ENCODE data around the gene CXCL6.

The CXCL6 gene

DNA sequence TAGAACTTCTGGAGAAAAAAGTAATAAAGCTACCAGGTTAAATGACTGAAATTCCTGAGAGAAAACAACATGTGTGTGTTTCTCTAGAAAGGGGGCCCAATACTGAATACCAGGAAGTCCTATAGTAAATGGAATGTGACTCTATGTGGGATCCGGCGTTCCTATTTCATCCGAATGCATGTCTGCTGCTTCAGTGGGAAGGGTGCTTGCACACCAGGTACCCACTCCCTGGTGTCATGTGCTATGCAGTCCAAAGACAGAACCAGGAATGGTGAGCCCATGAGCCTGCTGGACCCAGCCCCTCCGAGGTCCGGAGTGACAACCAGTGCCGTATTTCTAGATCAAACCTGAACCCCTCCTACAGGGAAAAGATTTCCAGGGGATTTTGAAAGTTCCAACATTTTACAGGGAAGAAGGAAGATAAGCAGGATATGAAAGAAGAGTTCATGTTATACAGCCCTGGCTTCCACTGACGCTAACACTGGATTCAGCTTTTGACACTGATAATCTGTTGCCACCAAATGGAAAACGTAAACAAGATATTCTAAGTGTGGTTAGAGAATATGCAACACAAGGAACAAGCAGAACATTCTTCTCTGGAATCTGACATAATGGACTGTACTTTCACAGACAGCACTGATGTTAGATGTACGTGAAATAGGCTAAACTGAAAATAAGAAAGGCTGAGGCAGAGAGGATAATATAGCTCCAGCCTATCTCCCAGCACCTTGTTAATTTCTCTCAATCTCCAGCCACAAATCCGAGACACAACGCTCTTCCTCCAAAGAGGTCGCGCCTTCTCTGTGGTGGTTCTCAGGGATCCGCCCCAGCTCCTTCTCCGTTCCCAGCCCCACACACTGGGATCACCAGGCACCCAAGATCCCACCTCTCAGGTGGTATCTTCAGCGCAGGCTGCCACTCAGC lies 32.0 kb downstream of the CXCL6 start:
- peak overlapping the region; percentile 68 to 71 for H3K4me3 ChIP-seq (replicated peaks in 1 of 2; ENCODE audit: low read depth in 2 of 2, low read length in 2 of 2)
- TF ChIP-seq, protein P1, sequence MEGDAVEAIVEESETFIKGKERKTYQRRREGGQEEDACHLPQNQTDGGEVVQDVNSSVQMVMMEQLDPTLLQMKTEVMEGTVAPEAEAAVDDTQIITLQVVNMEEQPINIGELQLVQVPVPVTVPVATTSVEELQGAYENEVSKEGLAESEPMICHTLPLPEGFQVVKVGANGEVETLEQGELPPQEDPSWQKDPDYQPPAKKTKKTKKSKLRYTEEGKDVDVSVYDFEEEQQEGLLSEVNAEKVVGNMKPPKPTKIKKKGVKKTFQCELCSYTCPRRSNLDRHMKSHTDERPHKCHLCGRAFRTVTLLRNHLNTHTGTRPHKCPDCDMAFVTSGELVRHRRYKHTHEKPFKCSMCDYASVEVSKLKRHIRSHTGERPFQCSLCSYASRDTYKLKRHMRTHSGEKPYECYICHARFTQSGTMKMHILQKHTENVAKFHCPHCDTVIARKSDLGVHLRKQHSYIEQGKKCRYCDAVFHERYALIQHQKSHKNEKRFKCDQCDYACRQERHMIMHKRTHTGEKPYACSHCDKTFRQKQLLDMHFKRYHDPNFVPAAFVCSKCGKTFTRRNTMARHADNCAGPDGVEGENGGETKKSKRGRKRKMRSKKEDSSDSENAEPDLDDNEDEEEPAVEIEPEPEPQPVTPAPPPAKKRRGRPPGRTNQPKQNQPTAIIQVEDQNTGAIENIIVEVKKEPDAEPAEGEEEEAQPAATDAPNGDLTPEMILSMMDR (IDR thresholded peaks at IDR 0.05; ENCODE audit: low read depth, low read length): no peak
- peak in 1 of 2 donors; percentile 45 for DNase-seq (ENCODE audit: low read depth in 2 of 2)

DNA sequence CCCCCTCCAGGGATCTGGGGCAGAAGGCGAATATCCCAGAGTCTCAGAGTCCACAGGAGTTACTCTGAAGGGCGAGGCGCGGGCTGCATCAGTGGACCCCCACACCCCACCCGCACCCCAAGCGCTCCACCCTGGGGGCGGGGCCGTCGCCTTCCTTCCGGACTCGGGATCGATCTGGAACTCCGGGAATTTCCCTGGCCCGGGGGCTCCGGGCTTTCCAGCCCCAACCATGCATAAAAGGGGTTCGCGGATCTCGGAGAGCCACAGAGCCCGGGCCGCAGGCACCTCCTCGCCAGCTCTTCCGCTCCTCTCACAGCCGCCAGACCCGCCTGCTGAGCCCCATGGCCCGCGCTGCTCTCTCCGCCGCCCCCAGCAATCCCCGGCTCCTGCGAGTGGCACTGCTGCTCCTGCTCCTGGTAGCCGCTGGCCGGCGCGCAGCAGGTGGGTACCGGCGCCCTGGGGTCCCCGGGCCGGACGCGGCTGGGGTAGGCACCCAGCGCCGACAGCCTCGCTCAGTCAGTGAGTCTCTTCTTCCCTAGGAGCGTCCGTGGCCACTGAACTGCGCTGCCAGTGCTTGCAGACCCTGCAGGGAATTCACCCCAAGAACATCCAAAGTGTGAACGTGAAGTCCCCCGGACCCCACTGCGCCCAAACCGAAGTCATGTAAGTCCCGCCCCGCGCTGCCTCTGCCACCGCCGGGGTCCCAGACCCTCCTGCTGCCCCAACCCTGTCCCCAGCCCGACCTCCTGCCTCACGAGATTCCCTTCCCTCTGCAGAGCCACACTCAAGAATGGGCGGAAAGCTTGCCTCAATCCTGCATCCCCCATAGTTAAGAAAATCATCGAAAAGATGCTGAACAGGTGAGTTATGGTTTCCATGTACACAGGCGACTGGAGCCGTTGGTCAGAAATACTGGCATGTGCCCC lies 32.9 kb downstream of the CXCL6 start, which contains the start of gene CXCL1:
CXCL1 (plus strand) TSS at position 264 of the 926 bp plus-strand sequence; CDS start at position 342, 78 bp downstream.
- H3K4me3 ChIP-seq (replicated peaks in 1 of 2; ENCODE audit: low read depth in 2 of 2, low read length in 2 of 2): peak within 1 kb of the TSS; percentile 68 to 71
- TF ChIP-seq, protein P1 (IDR thresholded peaks at IDR 0.05; ENCODE audit: low read depth, low read length): no peak
- DNase-seq (ENCODE audit: low read depth in 2 of 2): peak; percentile 67 to 91

DNA sequence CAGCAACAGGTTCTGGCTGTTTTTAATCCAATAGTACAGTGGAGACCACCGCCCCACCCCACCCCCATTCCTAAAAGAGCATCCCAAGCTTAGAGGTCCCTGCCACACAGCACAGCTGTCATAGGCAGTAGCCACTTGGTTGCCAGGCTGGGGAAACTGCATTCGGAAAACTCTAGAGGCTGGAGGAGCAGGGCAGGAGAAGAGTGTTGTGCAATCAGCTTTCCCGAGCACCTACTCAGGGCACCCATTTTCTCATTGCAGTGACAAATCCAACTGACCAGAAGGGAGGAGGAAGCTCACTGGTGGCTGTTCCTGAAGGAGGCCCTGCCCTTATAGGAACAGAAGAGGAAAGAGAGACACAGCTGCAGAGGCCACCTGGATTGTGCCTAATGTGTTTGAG lies 33.8 kb downstream of the CXCL6 start:
- DNase-seq (ENCODE audit: low read depth in 2 of 2): peak; percentile 56 to 93

DNA sequence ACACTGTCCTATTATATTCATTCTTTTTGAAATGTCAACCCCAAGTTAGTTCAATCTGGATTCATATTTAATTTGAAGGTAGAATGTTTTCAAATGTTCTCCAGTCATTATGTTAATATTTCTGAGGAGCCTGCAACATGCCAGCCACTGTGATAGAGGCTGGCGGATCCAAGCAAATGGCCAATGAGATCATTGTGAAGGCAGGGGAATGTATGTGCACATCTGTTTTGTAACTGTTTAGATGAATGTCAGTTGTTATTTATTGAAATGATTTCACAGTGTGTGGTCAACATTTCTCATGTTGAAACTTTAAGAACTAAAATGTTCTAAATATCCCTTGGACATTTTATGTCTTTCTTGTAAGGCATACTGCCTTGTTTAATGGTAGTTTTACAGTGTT lies 34.3 kb downstream of the CXCL6 start:
- TF ChIP-seq, protein P1 (IDR thresholded peaks at IDR 0.05; ENCODE audit: low read depth, low read length): no peak
- H3K4me3 ChIP-seq (replicated peaks in 1 of 2; ENCODE audit: low read depth in 2 of 2, low read length in 2 of 2): peak overlapping the region in 1 of 2 donors; percentile 71

More for the DNA sequence above, 33.8 kb downstream of the CXCL6 start:
- H3K4me3 ChIP-seq (replicated peaks in 1 of 2; ENCODE audit: low read depth in 2 of 2, low read length in 2 of 2): peak overlapping the region; percentile 68 to 71
- TF ChIP-seq, protein P1 (IDR thresholded peaks at IDR 0.05; ENCODE audit: low read depth, low read length): no peak

DNA sequence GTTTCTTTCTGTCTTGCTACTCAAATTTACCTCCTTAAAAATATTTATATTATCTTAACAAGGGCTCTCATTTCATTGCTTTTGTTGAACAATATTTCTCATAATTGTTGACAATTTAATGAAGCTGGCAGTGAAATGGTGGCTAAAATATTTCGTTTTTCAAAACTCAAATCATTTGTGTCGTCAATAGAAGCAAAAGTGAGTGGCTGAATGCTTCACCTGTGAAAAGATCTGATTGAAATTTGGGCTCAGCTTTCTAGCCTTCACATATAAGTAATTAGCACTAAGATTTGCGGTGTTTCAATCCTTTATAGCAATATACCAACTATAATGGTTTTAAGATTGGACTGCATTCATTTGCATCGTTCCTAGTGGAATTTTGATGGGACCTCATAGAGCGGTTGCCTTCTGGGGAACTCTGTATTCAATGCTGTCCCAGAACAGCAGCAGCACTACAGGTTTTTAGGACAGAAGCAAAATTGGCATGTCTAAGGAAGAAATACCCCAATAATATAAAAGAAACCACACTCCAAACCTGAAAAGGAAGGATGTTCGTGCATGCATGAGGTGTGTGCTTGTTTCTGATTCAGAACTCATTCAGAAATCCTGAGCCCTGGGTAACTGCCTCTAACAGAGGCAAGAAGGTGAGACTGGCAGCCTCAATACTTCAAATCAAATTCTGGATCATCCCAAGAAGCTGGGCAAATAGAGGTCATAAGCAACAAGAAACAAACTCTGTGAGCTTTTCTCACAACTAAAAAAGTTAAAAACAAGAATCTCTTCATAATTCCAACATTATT lies 35.2 kb downstream of the CXCL6 start:
- peak overlapping the region in 1 of 2 donors; percentile 71 for H3K4me3 ChIP-seq (replicated peaks in 1 of 2; ENCODE audit: low read depth in 2 of 2, low read length in 2 of 2)
- DNase-seq (ENCODE audit: low read depth in 2 of 2): peak; percentile 33 to 91
- TF ChIP-seq, protein P1 (IDR thresholded peaks at IDR 0.05; ENCODE audit: low read depth, low read length): no peak

More for the DNA sequence above, 34.3 kb downstream of the CXCL6 start:
- DNase-seq (ENCODE audit: low read depth in 2 of 2): peak; percentile 42 to 85
